ENCODE data around the gene XG.
"Not testable (repeated sequence)": the region's sequence is repeated elsewhere in the genome, so short reads cannot be mapped to it uniquely, and the experiment has no call there.

The XG gene

GRCh38 chrX:2799369-2799768 is 47.5 kb downstream of the XG start:
- no peaks in the 10 kb centered on the region for H3K4me1 ChIP-seq (ENCODE audit: low read length)
- no peaks in the 10 kb centered on the region for H4K20me1 ChIP-seq (ENCODE audit: insufficient read depth, low read length)
- no peaks in the 10 kb centered on the region for H3K9me3 ChIP-seq (replicated peaks; ENCODE audit: insufficient read depth, low read length)
- H3K27me3 ChIP-seq (replicated peaks; ENCODE audit: insufficient read depth, low read length), result no peaks in the 10 kb centered on the region
- H3K9ac ChIP-seq (ENCODE audit: low read length), result no peak overlapping the region
- TF ChIP-seq EZH2 (optimal IDR thresholded peaks at IDR 0.05; ENCODE audit: low read depth, low read length), result no peak
- no peak for TF ChIP-seq CTCF (IDR thresholded peaks at IDR 0.05; ENCODE audit: low read length)
- no peak for TF ChIP-seq EZH2phosphoT487 (IDR thresholded peaks at IDR 0.05; ENCODE audit: low read length)
- H3K79me2 ChIP-seq (ENCODE audit: low read length), result no peaks in the 10 kb centered on the region
- no peak overlapping the region for H3K4me2 ChIP-seq (ENCODE audit: low read depth, low read length)
- H3K36me3 ChIP-seq (replicated peaks; ENCODE audit: insufficient read depth, low read length), result no peaks in the 10 kb centered on the region
- DNase-seq, result no peak
- H3K27ac ChIP-seq (ENCODE audit: low read length), result no peak overlapping the region
- no peaks in the 10 kb centered on the region for H3F3A ChIP-seq (ENCODE audit: insufficient read depth, low read length)
- no peak overlapping the region for H3K4me3 ChIP-seq (ENCODE audit: low read length)
- H3K9me2 ChIP-seq (replicated peaks; ENCODE audit: insufficient read depth, low read length), result no peaks in the 10 kb centered on the region
- no peak overlapping the region for H2AFZ ChIP-seq (ENCODE audit: low read length)

- not testable (repeated sequence) for H3K9me3 ChIP-seq (replicated peaks; ENCODE audit: insufficient read depth, low read length); H3K4me2 ChIP-seq (ENCODE audit: low read depth, low read length)
Observed at GRCh38 chrX:2799980-2800379, 48.1 kb downstream of the XG start.

GRCh38 chrX:2801223-2801622 is 49.4 kb downstream of the XG start:
- DNase-seq, result no peak
- H3K9me2 ChIP-seq (replicated peaks; ENCODE audit: insufficient read depth, low read length), result no peaks in the 10 kb centered on the region
- no peaks in the 10 kb centered on the region for H3K4me1 ChIP-seq (ENCODE audit: low read length)
- no peaks in the 10 kb centered on the region for H3K36me3 ChIP-seq (replicated peaks; ENCODE audit: insufficient read depth, low read length)
- TF ChIP-seq EZH2 (optimal IDR thresholded peaks at IDR 0.05; ENCODE audit: low read depth, low read length) (no peak), CTCF (IDR thresholded peaks at IDR 0.05; ENCODE audit: low read length) (no peak), EZH2phosphoT487 (IDR thresholded peaks at IDR 0.05; ENCODE audit: low read length) (no peak)
- H3K79me2 ChIP-seq (ENCODE audit: low read length), result no peaks in the 10 kb centered on the region
- H3K9me3 ChIP-seq (replicated peaks; ENCODE audit: insufficient read depth, low read length), result no peaks in the 10 kb centered on the region
- no peak overlapping the region for H3K4me2 ChIP-seq (ENCODE audit: low read depth, low read length)
- H3F3A ChIP-seq (ENCODE audit: insufficient read depth, low read length), result no peaks in the 10 kb centered on the region
- H3K4me3 ChIP-seq (ENCODE audit: low read length), result no peak overlapping the region
- H4K20me1 ChIP-seq (ENCODE audit: insufficient read depth, low read length), result no peaks in the 10 kb centered on the region
- no peaks in the 10 kb centered on the region for H3K27me3 ChIP-seq (replicated peaks; ENCODE audit: insufficient read depth, low read length)
- H2AFZ ChIP-seq (ENCODE audit: low read length), result no peak overlapping the region
- H3K27ac ChIP-seq (ENCODE audit: low read length), result no peak overlapping the region
- H3K9ac ChIP-seq (ENCODE audit: low read length), result no peak overlapping the region

More at GRCh38 chrX:2799980-2800379, 48.1 kb downstream of the XG start:
- not testable (repeated sequence) for H3F3A ChIP-seq (ENCODE audit: insufficient read depth, low read length); H3K27ac ChIP-seq (ENCODE audit: low read length); DNase-seq; H3K27me3 ChIP-seq (replicated peaks; ENCODE audit: insufficient read depth, low read length); H4K20me1 ChIP-seq (ENCODE audit: insufficient read depth, low read length); H3K9me2 ChIP-seq (replicated peaks; ENCODE audit: insufficient read depth, low read length); H3K79me2 ChIP-seq (ENCODE audit: low read length); H3K9ac ChIP-seq (ENCODE audit: low read length); H2AFZ ChIP-seq (ENCODE audit: low read length); H3K4me1 ChIP-seq (ENCODE audit: low read length); H3K36me3 ChIP-seq (replicated peaks; ENCODE audit: insufficient read depth, low read length); H3K4me3 ChIP-seq (ENCODE audit: low read length)

GRCh38 chrX:2802376-2803090 is 50.7 kb downstream of the XG start:
- not testable (repeated sequence) for H3K79me2 ChIP-seq (ENCODE audit: low read length); H3K9me3 ChIP-seq (replicated peaks; ENCODE audit: insufficient read depth, low read length); H3K36me3 ChIP-seq (replicated peaks; ENCODE audit: insufficient read depth, low read length); H3F3A ChIP-seq (ENCODE audit: insufficient read depth, low read length); H3K4me3 ChIP-seq (ENCODE audit: low read length); H3K9me2 ChIP-seq (replicated peaks; ENCODE audit: insufficient read depth, low read length); H3K27ac ChIP-seq (ENCODE audit: low read length); H3K4me2 ChIP-seq (ENCODE audit: low read depth, low read length); H2AFZ ChIP-seq (ENCODE audit: low read length); H3K27me3 ChIP-seq (replicated peaks; ENCODE audit: insufficient read depth, low read length); H4K20me1 ChIP-seq (ENCODE audit: insufficient read depth, low read length); DNase-seq; H3K4me1 ChIP-seq (ENCODE audit: low read length); H3K9ac ChIP-seq (ENCODE audit: low read length)

GRCh38 chrX:2803486-2803885 is 51.6 kb downstream of the XG start:
- H3K9me3 ChIP-seq (replicated peaks; ENCODE audit: insufficient read depth, low read length); DNase-seq; H3K27ac ChIP-seq (ENCODE audit: low read length); H3K79me2 ChIP-seq (ENCODE audit: low read length); H3K27me3 ChIP-seq (replicated peaks; ENCODE audit: insufficient read depth, low read length); H3K4me1 ChIP-seq (ENCODE audit: low read length); H3K36me3 ChIP-seq (replicated peaks; ENCODE audit: insufficient read depth, low read length); H2AFZ ChIP-seq (ENCODE audit: low read length); H3K4me2 ChIP-seq (ENCODE audit: low read depth, low read length); H3F3A ChIP-seq (ENCODE audit: insufficient read depth, low read length); H3K4me3 ChIP-seq (ENCODE audit: low read length); H3K9ac ChIP-seq (ENCODE audit: low read length); H3K9me2 ChIP-seq (replicated peaks; ENCODE audit: insufficient read depth, low read length); H4K20me1 ChIP-seq (ENCODE audit: insufficient read depth, low read length): not testable (repeated sequence)

GRCh38 chrX:2804106-2804843 is 52.4 kb downstream of the XG start:
- H3K27me3 ChIP-seq (replicated peaks; ENCODE audit: insufficient read depth, low read length); H4K20me1 ChIP-seq (ENCODE audit: insufficient read depth, low read length); H3K36me3 ChIP-seq (replicated peaks; ENCODE audit: insufficient read depth, low read length); H3F3A ChIP-seq (ENCODE audit: insufficient read depth, low read length); H3K27ac ChIP-seq (ENCODE audit: low read length); H3K9me3 ChIP-seq (replicated peaks; ENCODE audit: insufficient read depth, low read length); H3K4me1 ChIP-seq (ENCODE audit: low read length); DNase-seq; H3K79me2 ChIP-seq (ENCODE audit: low read length); H2AFZ ChIP-seq (ENCODE audit: low read length); H3K9me2 ChIP-seq (replicated peaks; ENCODE audit: insufficient read depth, low read length); H3K9ac ChIP-seq (ENCODE audit: low read length); H3K4me2 ChIP-seq (ENCODE audit: low read depth, low read length); H3K4me3 ChIP-seq (ENCODE audit: low read length): not testable (repeated sequence)
